ENCODE results near the gene CFAP65. TPM values are rescaled to one million over a fixed set of nuclear protein-coding genes. Genes with fewer than 3 reads are reported as not detected.
A peak's percentile ranks its signal among the peaks of the same experiment; 100 is the strongest.

Gene CFAP65
- total RNA-seq, 6 experiments from 2014 or later, result not detected

GRCh38 chr2:218997731-218998130 is 43.6 kb downstream of the CFAP65 start:
- H3K4me3 Mint-ChIP-seq, result no peak overlapping the region
- H3K9me3 Mint-ChIP-seq, result no peaks in the 10 kb centered on the region
- no peak for DNase-seq
- H3K27me3 Mint-ChIP-seq (ENCODE audit: insufficient read depth), result peaks cover 54% of the 10 kb centered on the region
- TF ChIP-seq CTCF (IDR thresholded peaks at IDR 0.05), result no peak
- H3K4me1 Mint-ChIP-seq (ENCODE audit: low read depth), result peaks cover 8% of the 10 kb centered on the region; the same call in 1 of the 2 replicates
- no peak overlapping the region for H3K27ac Mint-ChIP-seq
- H3K36me3 Mint-ChIP-seq (ENCODE audit: low read depth), result no peaks in the 10 kb centered on the region

- no peaks in the 10 kb centered on the region for H3K36me3 Mint-ChIP-seq (ENCODE audit: low read depth)
- H3K4me1 Mint-ChIP-seq (ENCODE audit: low read depth), result peaks cover 8% of the 10 kb centered on the region; the same call in 1 of the 2 replicates
- H3K4me3 Mint-ChIP-seq, result no peak overlapping the region
- H3K27me3 Mint-ChIP-seq (ENCODE audit: insufficient read depth), result peaks cover 54% of the 10 kb centered on the region
- TF ChIP-seq CTCF (IDR thresholded peaks at IDR 0.05), result no peak
- H3K9me3 Mint-ChIP-seq, result no peaks in the 10 kb centered on the region
- no peak for DNase-seq
- H3K27ac Mint-ChIP-seq, result no peak overlapping the region
Measured at GRCh38 chr2:218996937-218997336, 44.4 kb downstream of the CFAP65 start.

- Mint-ChIP-seq H3K27ac (no peak overlapping the region; the same call in 1 of the 2 replicates), H3K9me3 (no peaks in the 10 kb centered on the region), H3K4me1 (ENCODE audit: low read depth) (peaks cover 8% of the 10 kb centered on the region; the same call in 1 of the 2 replicates), H3K4me3 (peak overlapping the region; percentile 77), H3K36me3 (ENCODE audit: low read depth) (no peaks in the 10 kb centered on the region; the same call in 1 of the 2 replicates), H3K27me3 (ENCODE audit: insufficient read depth) (peaks cover 62% of the 10 kb centered on the region)
- peak; percentile 97 for TF ChIP-seq CTCF (IDR thresholded peaks at IDR 0.05)
- peak; percentile 72 for DNase-seq
Measured at GRCh38 chr2:218995972-218996711, 45.2 kb downstream of the CFAP65 start.

GRCh38 chr2:218995561-218995960 is 45.8 kb downstream of the CFAP65 start:
- Mint-ChIP-seq H3K27ac (no peak overlapping the region), H3K4me1 (ENCODE audit: low read depth) (peaks cover 8% of the 10 kb centered on the region; the same call in 1 of the 2 replicates), H3K36me3 (ENCODE audit: low read depth) (no peaks in the 10 kb centered on the region; the same call in 1 of the 2 replicates), H3K4me3 (no peak overlapping the region), H3K9me3 (no peaks in the 10 kb centered on the region), H3K27me3 (ENCODE audit: insufficient read depth) (peaks cover 62% of the 10 kb centered on the region)
- no peak for DNase-seq
- TF ChIP-seq CTCF (IDR thresholded peaks at IDR 0.05), result no peak

GRCh38 chr2:218993345-218994315 is 47.7 kb downstream of the CFAP65 start, which contains the start of gene CRYBA2:
TSS of gene CRYBA2 (minus strand) at chr2:218993422. CDS start at chr2:218993176, 246 bp downstream.
- TF ChIP-seq CTCF (IDR thresholded peaks at IDR 0.05), result peak; percentile 37
- Mint-ChIP-seq H3K4me3 (peak within 1 kb of the TSS; percentile 47; the same call in 1 of the 2 replicates), H3K27me3 (ENCODE audit: insufficient read depth) (peaks cover 69% of the 10 kb centered on the region)

More at GRCh38 chr2:218993345-218994315, 47.7 kb downstream of the CFAP65 start, which contains the start of gene CRYBA2:
- H3K27ac Mint-ChIP-seq, result no peak within 1 kb of the TSS
- H3K9me3 Mint-ChIP-seq, result no peaks in the 10 kb centered on the region
- H3K36me3 Mint-ChIP-seq (ENCODE audit: low read depth), result no peaks in the 10 kb centered on the region; the same call in 1 of the 2 replicates
- no peak for DNase-seq
- H3K4me1 Mint-ChIP-seq (ENCODE audit: low read depth), result peaks cover 8% of the 10 kb centered on the region; the same call in 1 of the 2 replicates
